ENCODE measurements around the gene FANCM.
"Not testable (repeated sequence)": the region's sequence is repeated elsewhere in the genome, so short reads cannot be mapped to it uniquely, and the experiment has no call there.

FANCM gene

DNA sequence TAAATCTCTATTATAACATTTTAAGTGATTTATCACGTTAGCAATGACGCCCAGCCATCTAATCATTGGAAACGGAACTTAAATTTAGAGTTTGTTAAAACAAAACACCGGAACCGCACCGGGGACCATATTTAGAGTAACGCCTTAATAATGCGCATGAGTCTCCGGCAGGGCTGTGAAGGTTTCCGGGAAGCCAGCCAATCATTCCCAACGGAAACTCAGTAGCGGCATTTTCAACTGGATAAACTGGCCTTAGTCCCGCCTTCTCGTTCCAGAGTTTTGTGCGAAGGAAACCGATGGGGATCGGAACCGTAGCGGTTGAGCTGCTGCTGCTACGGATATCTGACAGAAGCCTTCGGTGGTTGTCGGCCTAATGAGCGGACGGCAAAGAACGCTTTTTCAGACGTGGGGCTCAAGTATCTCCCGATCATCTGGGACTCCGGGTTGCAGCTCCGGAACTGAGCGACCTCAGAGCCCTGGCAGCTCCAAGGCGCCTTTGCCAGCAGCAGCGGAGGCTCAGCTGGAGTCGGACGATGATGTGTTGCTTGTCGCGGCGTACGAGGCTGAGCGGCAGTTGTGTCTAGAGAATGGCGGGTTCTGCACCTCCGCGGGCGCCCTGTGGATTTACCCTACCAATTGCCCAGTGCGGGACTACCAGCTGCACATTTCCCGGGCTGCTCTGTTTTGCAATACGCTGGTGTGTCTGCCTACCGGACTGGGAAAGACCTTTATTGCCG lies at the start of gene FANCM:
TSS of gene FANCM (plus strand) at position 272 of the 737 bp plus-strand sequence. CDS start at position 374, 102 bp downstream.
- peak; percentile 98 for DNase-seq (ENCODE audit: low spot score)

DNA sequence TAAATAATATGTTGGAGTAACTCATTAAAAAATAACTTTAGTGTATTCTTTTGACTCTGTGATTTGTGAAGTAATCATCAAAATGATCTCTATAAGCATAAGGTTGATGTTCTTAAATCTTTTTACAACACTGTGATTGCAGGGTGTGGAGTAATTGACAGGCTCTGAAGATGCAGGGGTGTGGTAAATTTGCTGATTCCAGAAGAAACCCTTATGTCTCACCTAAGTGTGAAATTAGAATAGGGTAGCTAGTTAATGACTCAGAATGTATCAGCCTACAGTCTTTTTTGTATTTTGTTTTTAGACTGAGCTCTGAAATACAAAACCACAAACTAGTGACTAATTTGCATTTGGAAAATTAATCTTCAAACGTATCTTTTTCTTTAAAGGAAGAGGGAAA lies 45.9 kb upstream of the FANCM start:
- DNase-seq (ENCODE audit: low spot score): peak; percentile 83

DNA sequence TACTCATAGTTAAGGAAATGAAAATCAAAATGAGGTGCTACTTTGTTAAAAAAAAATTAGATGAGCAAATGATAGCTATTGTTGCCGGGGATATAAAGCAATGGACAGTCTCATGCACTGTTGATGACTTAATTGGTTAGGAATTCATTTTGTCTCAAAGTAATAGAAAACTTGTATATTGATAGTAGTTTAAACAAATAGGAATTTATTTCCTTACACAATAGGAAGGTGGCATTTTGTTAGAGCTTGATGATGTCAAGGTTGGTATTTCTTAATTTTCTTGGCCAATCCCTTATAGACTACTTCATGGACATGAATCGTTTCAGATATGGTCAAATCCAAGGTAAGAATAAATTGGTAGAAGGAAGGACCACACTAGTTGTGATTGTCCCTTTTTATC lies 44.0 kb upstream of the FANCM start:
- peak; percentile 36 for DNase-seq (ENCODE audit: low spot score)

GRCh38 chr14:45094275-45094674 lies 41.5 kb upstream of the FANCM start:
- no peak for DNase-seq (ENCODE audit: low spot score)

DNA sequence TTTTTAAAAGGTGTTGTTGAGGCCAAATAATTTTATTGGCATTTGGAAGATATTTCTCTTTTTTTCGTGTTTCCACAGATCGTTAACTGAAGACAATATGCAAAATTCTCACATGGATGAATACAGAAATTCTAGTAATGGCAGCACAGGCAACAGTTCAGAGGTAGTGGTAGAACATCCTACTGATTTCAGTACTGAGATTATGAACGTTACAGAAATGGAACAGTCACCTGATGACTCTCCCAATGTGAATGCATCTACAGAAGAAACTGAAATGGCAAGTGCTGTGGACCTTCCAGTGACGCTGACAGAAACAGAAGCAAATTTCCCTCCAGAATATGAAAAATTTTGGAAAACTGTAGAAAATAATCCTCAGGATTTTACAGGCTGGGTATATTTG lies 40.6 kb upstream of the FANCM start:
- DNase-seq (ENCODE audit: low spot score): no peak

DNA sequence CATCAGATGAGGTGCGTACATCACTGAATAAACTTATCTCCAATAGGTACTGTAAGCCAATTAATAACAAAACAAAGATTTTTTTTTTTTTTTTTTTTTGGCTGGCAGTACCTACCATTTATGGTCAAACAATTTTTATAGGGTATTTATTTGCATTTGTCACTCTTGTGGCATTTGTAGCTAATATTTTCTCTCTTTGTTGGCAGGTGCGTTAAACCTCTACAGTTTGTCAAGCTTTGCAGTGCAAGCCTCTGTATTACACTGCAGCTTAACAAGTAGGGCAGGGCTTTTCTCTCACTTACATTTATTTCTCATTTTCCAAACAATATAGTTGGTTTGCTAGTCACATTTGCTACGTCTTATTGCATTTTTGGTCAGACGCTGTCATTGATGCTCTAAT lies 39.5 kb upstream of the FANCM start:
- no peak for DNase-seq (ENCODE audit: low spot score)

DNA sequence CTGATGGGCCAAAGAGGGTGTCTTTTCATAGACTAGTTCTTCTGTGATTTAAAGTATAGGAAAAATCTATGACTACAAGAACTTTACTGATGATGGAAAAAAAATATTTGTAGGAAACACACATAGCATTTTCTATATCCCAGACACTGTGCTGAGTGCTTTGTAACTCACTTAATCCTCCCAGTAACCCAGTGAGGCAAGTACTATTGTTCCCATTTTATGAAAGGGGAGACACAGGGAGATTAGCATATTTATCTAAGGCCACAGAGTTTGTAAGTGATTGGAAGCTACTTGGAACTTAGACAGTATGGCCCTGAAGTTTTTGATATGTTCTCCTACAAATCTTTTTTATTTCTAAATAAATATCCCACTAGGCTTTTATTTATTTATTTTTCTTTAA lies 31.9 kb upstream of the FANCM start:
- DNase-seq (ENCODE audit: low spot score): no peak

DNA sequence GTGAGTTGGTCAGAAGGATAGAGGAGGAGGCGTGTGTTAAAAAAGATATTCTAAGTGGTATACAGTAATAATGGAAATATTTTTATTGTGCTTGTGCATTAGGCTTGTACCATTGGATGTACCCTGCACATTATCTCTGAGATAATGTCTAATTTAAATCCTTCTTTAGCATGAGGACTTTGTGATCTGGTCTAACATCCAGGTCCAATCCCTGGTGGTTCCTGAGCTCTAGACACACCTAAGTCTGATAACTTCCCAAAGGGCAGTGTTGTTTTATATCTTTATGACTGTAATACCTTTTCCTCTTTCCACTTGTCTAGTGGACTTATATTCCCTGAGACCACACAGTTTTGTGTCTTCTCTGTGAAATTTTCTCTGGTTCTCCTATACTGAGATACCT lies 31.2 kb upstream of the FANCM start:
- no peak for DNase-seq (ENCODE audit: low spot score)

DNA sequence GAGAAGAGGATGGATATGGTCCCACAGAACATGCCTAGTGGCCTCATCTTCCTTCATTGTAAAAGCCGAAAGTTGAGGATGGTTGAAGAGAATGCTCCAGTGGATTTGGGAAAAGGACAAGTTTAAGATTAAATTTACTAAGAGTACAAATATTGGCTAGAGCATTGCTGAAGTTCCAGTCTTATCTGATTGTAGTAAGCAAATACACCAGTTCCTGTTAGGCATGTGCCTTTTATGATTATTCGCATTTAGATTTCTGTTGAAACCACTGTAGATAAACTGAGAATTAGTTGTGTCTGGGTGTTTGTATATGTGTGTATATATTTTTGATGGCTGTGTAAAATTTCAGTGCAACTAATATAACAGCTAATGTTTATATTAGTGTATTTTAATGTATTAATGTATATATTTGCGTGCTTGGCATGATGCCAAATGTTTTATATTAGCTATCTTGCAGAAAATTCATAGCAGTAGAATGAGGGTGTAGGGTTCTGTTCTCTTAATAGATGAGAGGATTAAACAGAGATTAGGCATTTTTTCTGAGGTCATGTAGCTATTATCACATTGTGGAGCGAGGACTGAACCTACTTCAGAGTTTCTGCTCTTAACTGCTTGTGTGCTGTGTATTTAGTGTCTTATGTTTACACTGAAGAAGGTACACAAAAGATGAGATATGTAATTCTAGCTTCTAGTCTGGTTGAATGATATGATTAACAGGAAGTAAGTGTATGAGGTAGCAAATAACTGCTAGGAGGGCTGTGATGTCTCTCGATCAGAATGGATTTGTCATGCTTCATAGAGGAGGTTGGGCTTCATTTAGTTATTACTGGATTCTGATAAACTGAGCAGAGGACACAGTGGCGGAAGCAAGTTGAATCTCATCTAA lies 22.6 kb upstream of the FANCM start:
- peak; percentile 34 for DNase-seq (ENCODE audit: low spot score)

DNA sequence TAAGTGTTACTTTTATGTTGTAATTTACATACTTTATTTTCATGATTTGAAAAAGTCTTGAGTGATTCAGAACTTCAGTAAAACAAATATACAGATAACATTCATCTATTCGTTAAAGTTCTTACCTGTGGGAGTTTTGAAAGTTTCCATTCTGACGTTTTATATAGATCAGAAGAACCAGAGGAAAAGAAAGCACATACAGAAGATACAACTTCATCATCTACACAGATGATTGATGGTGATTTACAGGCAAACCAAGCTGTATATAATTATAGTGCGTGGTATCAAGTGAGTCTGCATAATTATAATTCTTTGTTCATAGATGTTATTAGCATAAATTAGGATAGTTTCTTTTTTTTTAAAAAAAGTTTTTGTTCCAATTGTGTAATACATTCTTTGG lies 21.4 kb upstream of the FANCM start:
- no peak for DNase-seq (ENCODE audit: low spot score)

DNA sequence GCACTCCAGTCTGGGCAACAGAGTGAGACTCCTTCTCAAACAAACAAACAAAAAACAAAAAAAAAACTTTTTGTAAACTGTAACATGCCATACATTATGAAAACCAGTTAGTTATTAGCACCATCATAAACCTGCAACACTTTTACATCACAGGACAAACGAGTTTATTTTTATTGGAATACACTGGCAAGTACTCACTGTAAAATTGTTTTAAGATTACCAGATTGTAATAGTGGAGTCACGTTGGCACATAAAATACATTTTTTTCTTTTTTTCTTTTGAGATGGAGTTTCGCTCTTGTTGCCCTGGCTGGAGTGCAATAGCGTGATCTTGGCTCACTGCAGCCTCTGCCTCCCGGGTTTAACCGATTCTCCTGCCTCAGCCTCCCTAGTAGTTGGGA lies 17.1 kb upstream of the FANCM start:
- no peak for DNase-seq (ENCODE audit: low spot score)

- DNase-seq (ENCODE audit: low spot score): no peak
Measured at GRCh38 chr14:45120096-45120495, 15.6 kb upstream of the FANCM start.

- DNase-seq (ENCODE audit: low spot score): no peak
Measured at GRCh38 chr14:45123271-45123670, 12.5 kb upstream of the FANCM start.

- no peak for DNase-seq (ENCODE audit: low spot score)
Measured at GRCh38 chr14:45125754-45126153, 10.0 kb upstream of the FANCM start.

GRCh38 chr14:45128963-45129629 lies 6.6 kb upstream of the FANCM start:
- no peak for DNase-seq (ENCODE audit: low spot score)

DNA sequence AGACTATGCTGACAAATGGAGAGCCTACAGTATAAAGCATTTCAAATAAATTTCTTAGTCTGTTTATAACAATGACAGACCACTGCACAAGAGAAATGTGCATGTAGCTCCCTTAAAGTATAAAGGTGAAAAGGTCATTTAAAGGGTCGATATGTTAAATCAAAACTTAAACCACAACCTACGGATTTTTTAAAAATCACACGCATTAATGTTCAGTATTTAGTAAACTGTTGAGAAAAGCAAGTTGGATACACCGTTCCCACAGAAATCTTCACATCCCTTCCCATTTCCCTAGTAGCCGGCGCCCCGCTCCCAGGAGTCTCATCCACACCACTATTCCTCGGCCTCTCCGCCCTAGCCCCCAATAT lies 2.1 kb upstream of the FANCM start:
- peak; percentile 30 for DNase-seq (ENCODE audit: low spot score)

GRCh38 chr14:45134051-45134958 lies 1.4 kb upstream of the FANCM start, which contains the start of gene FKBP3:
TSS of gene FKBP3 (minus strand) at chr14:45134481. CDS start at chr14:45134456, 25 bp downstream.
- peak; percentile 99 for DNase-seq (ENCODE audit: low spot score)

DNA sequence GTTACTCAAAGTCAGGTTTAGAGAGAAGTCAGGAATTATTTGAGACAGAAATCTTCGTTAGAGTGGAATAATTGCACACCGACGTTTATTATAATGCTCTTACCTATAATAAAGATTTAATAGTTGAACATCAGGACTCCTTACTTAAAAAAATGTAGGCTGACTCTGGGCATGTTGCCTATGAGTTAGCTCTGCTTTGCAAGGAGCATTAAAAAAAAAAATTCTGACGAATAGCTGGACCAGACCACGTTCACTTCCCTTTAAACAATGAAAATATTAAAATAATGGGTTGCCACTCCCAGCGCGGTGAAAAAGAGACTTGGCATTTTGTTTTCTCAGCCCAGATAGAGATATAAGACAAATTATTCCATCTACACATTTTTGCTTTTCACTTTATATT lies 574 bp upstream of the FANCM start:
- DNase-seq (ENCODE audit: low spot score): peak; percentile 67

DNA sequence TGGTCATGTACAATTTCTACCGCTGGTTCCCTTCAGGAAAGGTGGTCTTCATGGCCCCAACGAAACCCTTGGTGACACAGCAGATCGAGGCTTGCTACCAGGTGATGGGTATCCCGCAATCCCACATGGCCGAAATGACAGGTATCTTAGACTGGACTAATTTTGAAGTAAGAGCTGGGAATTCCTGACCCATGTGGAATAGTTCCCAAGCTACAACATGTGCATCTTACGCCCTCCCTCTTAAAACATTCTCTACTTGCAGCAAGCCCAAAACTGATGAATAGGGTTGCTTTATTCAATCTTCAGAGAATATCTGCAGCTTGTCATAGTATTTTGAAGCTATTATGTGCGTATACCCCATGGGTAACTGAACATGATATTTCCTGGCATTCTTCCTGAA lies 669 bp downstream of the FANCM start:
- peak; percentile 52 for DNase-seq (ENCODE audit: low spot score)

DNA sequence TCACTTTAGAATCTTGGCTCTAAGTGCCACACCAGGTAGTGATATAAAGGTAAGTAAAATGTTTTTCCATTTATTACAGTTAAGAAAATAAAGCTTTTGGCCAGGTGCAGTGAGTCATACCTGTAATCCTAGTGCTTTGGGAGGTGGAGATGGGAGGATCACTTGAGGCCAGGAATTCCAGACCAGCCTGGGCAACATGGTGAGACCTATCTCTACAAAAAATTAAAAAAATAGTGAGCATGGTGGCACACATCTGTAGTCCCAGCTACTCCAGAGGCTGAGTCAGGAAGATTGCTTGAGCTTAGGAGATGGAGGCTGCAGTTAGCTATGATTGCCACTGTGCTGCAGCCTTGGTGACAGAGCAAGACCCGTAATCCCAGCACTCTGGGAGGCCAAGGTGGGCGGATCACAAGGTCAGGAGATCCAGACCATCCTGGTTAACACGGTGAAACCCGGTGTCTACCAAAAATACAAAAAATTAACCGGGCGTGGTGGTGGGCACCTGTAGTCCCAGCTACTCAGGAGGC lies 5.0 kb downstream of the FANCM start:
- DNase-seq (ENCODE audit: low spot score): peak; percentile 47

DNA sequence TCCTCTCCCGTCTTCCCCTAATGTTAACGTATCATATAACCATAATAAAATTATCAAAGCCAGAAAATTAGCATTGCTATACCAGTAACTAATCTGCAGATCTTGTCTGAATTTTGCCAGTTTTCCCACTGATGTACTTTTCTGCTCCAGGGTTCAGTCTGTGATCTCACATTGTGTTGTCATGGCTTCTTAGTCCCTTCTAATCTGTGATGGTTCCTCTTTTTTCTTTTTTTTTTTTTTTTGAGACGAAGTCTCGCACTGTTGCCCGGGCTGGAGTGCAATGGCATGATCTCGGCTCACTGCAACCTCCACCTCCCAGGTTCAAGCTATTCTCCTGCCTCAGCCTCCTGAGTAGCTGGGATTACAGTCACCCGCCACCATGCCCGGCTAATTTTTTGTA lies 6.4 kb downstream of the FANCM start:
- not testable (repeated sequence) for DNase-seq (ENCODE audit: low spot score)

Data from RKO (cell line).